HG03280 (cell line): ENCODE results near the gene UMPS.
"Not testable (repeated sequence)": the region's sequence is repeated elsewhere in the genome, so short reads cannot be mapped to it uniquely, and the experiment has no call there.

Experiments
- ATAC-seq: cut with Tn5 transposase; IDR thresholded peaks from one replicate; pipeline ENCODE4 v1.9.1; 2021; ENCODE audit warnings: mild to moderate bottlenecking, moderate library complexity; ENCODE audit not compliant: unreplicated experiment

UMPS gene

DNA sequence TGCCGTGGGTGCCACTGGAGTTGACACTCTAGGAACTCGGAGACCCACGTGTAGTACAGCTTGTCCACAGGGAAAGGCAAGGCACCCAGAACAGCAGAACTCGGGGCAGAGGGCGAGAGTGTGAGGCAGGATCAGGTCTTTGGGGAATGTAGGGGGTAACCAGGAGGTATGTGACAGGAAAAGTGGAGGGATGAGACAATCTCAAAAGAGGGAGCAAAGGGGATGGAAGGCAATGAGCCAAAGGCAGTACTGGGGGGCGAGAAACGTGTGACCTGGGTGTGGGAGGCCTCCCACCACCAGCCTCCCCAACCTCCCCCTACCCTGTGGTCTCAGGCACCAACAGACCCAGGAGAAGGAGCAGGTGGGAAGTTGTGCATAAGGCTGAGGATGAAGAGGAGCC is 48.9 kb downstream of the UMPS start:
- ATAC-seq, result no peak

GRCh38 chr3:124779751-124780191 is 49.5 kb downstream of the UMPS start:
- no peak for ATAC-seq

DNA sequence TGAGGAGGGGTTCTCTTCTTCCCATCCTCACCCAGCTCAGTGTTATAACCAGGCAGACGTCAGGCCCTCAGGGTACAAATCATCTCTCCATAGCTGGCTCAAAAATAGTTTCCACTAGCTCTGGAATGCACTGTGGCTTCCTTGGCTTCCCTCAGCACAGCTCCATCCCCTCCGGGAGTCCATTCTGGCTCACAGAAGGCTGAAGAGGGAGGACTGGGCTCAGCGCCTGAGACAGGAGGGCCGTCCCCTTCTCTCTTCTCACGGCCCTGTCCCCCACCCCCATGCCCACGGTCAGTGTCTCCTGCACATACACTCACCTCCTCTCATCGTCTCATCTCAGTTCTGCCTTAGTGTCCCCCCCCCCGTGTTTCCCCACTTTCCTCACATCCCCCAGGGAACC is 50.1 kb downstream of the UMPS start:
- no peak for ATAC-seq

DNA sequence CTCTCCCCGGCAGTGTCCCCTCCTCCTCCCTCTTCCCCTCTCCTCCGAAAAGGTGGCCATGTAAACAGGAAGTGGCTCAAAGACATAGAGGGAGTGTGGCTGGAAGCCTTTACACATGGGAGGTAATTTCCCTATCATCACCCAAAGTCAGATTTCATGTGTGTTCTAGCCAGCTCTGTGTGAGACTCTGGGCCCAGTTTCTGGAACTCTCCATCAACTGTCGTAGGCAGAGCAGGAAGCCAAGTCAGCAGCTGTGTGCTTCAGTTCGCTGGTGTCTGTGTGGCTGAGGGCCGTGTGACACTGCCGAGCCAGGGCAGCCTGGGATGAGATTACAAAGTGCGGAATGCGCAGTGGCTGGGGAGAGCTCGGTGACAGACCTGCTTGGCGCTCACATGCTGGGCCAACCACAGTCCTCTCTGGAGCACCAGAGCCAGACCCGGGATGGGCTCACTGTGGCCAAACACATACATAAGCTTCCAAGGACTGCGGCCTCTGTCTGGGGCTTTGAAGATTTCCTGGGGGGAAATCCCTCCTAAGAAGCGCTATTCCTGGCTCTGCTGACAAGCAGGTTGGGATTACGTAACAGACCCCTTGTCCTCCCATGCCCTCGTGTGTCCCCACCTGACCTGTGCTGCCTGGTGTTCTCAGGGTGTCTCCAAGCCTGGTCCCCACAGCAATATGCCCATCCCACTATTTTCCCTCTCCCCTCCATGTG is 50.7 kb downstream of the UMPS start:
- ATAC-seq, result no peak

- no peak for ATAC-seq
Measured at GRCh38 chr3:124781476-124782376, 51.5 kb downstream of the UMPS start.

DNA sequence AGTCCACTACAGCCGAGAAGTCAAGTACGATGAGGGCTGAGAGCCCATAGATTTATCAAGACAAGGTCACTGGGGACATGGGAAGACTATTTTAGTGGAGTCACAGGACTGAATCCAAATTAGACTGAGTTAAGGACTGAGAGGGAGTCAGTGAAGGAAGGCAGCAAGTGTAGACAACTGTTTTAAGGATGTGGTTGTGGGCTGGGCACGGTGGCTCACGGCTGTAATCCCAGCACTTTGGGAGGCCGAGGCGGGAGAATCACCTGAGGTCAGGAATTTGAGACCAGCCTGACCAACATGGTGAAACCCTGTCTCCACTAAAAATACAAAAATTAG is 52.1 kb downstream of the UMPS start:
- not testable (repeated sequence) for ATAC-seq

- ATAC-seq, result no peak
Measured at GRCh38 chr3:124783696-124784095, 53.4 kb downstream of the UMPS start.

GRCh38 chr3:124784686-124785382 is 54.6 kb downstream of the UMPS start:
- ATAC-seq, result no peak

DNA sequence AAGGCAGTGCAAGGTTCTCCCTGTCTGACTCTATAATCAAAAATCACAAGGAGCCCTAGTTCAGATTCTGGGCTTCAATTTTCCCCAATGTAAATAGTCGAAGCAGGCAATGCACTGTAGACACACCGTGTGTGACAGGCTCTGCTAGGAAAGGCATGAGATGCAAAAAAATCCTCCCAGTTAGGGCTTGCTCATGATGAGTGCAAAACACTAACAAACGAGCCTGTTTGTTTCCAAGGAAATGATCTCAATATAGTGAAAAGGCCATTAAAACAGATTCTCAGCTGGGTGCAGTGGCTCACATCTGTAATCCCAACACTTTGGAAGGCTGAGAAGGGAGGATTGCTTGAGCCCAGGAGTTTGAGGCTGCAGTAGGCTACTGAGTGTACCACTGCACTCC is 55.7 kb downstream of the UMPS start:
- no peak for ATAC-seq

DNA sequence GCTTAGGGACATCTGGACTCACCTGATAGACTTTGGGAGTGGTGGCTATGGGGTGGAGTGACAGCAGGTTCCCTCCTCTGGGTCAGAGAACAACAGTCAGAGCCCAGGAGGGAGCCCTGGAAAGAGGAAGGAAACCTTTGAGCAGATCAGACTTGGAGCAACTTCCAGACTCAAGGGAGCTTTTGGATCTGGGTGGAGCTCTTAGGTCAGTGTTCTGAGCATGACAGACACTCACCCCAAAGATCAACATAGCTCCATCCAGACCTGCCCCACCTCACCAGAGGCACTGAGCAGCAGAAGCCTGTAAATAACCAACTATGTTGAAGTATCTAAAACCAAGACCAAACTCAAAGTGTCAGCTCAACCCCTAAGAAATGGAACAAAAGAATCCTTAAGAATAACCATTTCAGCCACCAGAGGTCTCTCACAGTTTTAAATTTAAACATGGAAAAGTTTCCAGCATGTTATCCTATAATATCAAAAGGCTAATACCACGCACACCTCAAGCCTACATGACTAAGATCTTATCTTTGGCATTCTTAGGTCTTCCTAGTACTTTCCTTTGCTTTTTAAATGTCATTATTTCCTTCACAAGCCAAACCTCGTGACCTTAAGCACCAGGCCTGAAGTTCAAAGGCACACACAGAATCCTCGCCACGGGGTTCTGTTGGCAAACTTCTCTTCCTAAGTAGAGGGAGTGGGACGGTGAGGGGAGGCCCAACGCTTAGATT is 56.4 kb downstream of the UMPS start:
- no peak for ATAC-seq

GRCh38 chr3:124787476-124788195 is 57.4 kb downstream of the UMPS start:
- no peak for ATAC-seq

DNA sequence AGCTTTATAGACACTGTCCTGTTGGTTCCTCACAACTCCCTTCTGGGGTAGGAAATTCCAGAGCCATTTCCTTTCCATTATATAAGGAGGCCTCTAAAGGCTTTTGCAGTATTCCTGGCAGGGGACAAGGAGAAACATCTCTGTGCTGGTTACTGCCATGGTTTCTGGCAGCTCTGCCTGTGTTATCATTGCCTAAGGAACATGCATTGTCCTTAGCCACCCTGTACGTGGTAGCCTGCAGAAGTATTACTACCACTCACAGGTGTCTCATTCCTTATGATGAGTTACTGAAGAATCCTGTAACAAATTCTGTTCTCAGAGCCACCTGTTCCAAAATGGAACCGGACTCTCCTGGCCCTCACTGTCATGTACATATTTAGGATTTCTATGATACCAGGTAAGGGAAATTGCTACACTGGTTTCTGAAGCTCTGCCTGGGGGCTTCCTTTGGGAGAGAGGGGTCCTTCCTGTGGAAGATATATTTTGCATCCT is 58.0 kb downstream of the UMPS start:
- no peak for ATAC-seq

DNA sequence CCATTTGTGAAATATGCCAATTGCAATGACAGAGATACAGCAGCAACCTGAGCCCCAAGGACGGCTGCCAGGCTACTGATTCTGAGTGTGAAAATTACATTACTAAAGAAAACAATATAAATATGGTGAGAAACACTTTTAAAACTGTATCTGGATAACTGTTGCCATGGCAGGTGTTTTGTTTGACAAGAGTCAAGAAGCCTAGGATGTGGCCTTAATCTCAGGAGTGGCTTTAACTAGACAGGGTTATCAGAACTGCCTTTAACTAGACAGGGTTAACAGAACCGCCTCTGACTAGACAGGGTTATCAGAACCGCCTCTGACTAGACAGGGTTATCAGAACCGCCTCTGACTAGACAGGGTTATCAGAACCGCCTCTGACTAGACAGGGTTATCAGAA is 58.9 kb downstream of the UMPS start:
- not testable (repeated sequence) for ATAC-seq

DNA sequence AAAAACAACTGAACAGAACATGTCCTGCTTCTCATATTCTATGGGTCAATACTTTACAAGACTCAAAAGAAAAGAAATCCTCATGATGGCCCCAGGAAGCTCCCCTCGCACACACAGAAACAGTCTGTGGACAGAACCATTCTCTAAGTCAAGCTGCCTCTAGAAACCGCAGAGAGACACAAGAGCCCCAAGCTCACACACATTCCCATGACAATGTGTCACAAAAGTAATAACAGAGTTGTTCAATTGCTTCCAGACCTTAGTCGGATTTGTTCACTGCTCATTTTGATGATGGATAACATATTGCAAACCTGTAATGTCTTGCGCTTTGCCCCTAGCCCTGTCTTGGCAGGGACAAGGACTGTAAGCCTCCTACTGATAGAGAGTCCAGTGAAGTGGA is 60.9 kb downstream of the UMPS start:
- no peak for ATAC-seq

- no peak for ATAC-seq
Measured at GRCh38 chr3:124791639-124792151, 61.4 kb downstream of the UMPS start.

DNA sequence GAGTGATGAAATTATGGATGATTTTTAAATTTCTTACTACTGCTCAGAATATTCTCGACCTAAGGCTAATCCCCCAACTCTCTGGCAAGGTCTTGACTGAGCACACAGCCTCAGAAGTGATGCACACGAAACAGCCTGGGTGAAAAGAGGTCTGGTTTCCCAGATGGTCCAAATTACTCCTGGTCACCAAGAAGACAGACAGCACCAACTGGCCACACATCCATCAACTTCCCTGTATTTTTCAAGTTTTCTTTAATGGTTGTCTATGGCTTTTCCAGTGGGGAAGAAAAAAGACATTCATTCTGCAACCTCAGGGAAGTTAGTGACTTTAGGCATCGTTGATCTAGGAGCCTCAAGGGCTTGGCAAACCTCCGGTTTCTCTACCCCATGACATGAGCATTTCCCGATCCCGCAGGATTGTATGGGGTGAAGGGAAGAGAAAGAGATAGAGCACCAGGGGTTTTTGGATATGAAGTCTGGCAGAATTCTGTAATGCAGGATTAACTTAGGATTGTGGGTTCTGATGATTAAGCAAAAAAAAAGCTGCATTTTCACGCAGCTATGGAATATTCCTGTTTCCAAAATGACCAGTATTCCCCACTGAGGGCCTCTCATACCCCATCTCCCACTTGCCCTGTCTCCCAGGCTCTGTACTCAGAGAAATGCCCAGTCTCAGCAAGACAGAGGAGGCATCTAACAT is 62.2 kb downstream of the UMPS start:
- ATAC-seq, result no peak

GRCh38 chr3:124793054-124793739 is 62.9 kb downstream of the UMPS start:
- ATAC-seq, result no peak

GRCh38 chr3:124796477-124796876 is 66.2 kb downstream of the UMPS start:
- ATAC-seq, result no peak
